Panc1 (cell line): ENCODE results near the gene CLEC14A. TPM values are rescaled to one million over a fixed set of nuclear protein-coding genes. Genes with fewer than 3 reads are reported as not detected.

Experiments used
- ATAC-seq: fragments of 200-7000 bp; cut with Tn5 transposase; 2 replicates; pipeline ENCODE4 v1.9.1; 2020; ENCODE audit warnings: mild to moderate bottlenecking, moderate library complexity
- BruUV-seq: library from RNA; stranded (reverse); fragments of 400-500 nt; replicated peaks from 2 replicates; lab custom pipeline; 2021; lab: Mats Ljungman, UMichigan
- CTCF ChIA-PET: fragments of 300-600 bp; sonication (Branson Sonifier 250); formaldehyde crosslinking; loops from one replicate; lab custom pipeline; 2022; ENCODE audit warnings: antibody characterized with exemption; lab: Charles Lee
- POLR2A ChIA-PET: fragments of 300-600 bp; sonication (Branson Sonifier 250); formaldehyde crosslinking; loops from one replicate; lab custom pipeline; 2022; ENCODE audit warnings: antibody characterized with exemption; lab: Charles Lee
- DNase-seq: peaks from one replicate; pipeline ENCODE4 v3.0.0-alpha.2; 2010; ENCODE audit warnings: low read depth, low spot score
- H3K27ac ChIP-seq: 2 replicates; pipeline ENCODE4 v1.5.1; 2011; ENCODE audit warnings: mild to moderate bottlenecking, low read length, inconsistent platforms
- H3K27me3 ChIP-seq: fragments of 200-500 bp; sonication (Bioruptor generic); 2 replicates; pipeline ENCODE4 v1.6.0; 2014; ENCODE audit warnings: low read length, inconsistent platforms; ENCODE audit not compliant: control insufficient read depth, insufficient read depth
- H3K36me3 ChIP-seq: fragments of 200-500 bp; sonication (Bioruptor generic); 2 replicates; pipeline ENCODE4 v1.5.1; 2014; ENCODE audit warnings: inconsistent platforms, mild to moderate bottlenecking, low read length, moderate library complexity; ENCODE audit not compliant: control insufficient read depth, insufficient read depth
- H3K4me1 ChIP-seq: 2 replicates; pipeline ENCODE4 v1.5.1; 2011; ENCODE audit warnings: inconsistent platforms, mild to moderate bottlenecking, low read length, moderate library complexity; ENCODE audit not compliant: control insufficient read depth, insufficient read depth
- H3K4me3 ChIP-seq, 2 experiments: 2 replicates each; pipeline ENCODE4 v1.5.1; 2011 to 2012; ENCODE audit warnings: low read depth in 2 of 2, low read length in 2 of 2, mild to moderate bottlenecking in 2 of 2, inconsistent platforms in 1 of 2, moderate library complexity in 1 of 2
- H3K9me3 ChIP-seq: fragments of 200-500 bp; sonication (Bioruptor generic); 2 replicates; pipeline ENCODE4 v1.5.1; 2014; ENCODE audit warnings: low read depth, mild to moderate bottlenecking, inconsistent platforms, low read length, moderate library complexity; ENCODE audit not compliant: control insufficient read depth, insufficient read depth
- CTCF ChIP-seq: fragments of 450-650 bp; IDR thresholded peaks from 2 replicates; pipeline ENCODE4 v1.5.1; 2017; ENCODE audit warnings: mild to moderate bottlenecking
- POLR2AphosphoS5 ChIP-seq: IDR thresholded peaks from 2 replicates; pipeline ENCODE4 v1.6.1; 2012; ENCODE audit warnings: mild to moderate bottlenecking, low read depth, low read length, moderate library complexity
- REST ChIP-seq, 2 experiments: IDR thresholded peaks; 2 replicates each; pipeline ENCODE4 v1.6.1; 2011 to 2012; ENCODE audit warnings: low read depth in 2 of 2, control low read depth in 1 of 2, low read length in 1 of 2, mild to moderate bottlenecking in 1 of 2, moderate library complexity in 1 of 2; ENCODE audit not compliant: insufficient read depth in 1 of 2
- SIN3A ChIP-seq: IDR thresholded peaks from 2 replicates; pipeline ENCODE4 v1.6.1; 2012; ENCODE audit warnings: low read depth, mild to moderate bottlenecking, low read length, moderate library complexity, borderline replicate concordance; ENCODE audit not compliant: insufficient read depth
- TCF7L2 ChIP-seq: IDR thresholded peaks from 2 replicates; pipeline ENCODE4 v1.6.1; 2011; ENCODE audit warnings: mild to moderate bottlenecking, low read depth, low read length, inconsistent platforms
- in situ Hi-C: cut with HindIII; loops from 2 replicates; pipeline ENCODE4 v1.10.0; 2016; ENCODE audit warnings: low sequenced_read_pairs, low pct_unique_long_range_greater_than_20kb
- intact Hi-C: fragments of 100-400 bp; cut with micrococcal nuclease; formaldehyde crosslinking; loops from one replicate; pipeline ENCODE4 v1.10.0; 2022; ENCODE audit not compliant: unreplicated experiment
- total RNA-seq: library from RNA; stranded (reverse); gene quantifications from one replicate; pipeline ENCODE4 v1.2.1, GENCODE V29; 2021; ENCODE audit not compliant: unreplicated experiment

Gene CLEC14A
- total RNA-seq, 1 experiment from 2014 or later, result 0.10 TPM

GRCh38 chr14:38224338-38224737 lies 31.6 kb downstream of the CLEC14A start:
- in situ Hi-C loops, result no loop called here
- H3K4me1 ChIP-seq, result no peaks in the 10 kb centered on the region
- POLR2A ChIA-PET, result no interaction called here
- no TSS peak for BruUV-seq
- no peaks in the 10 kb centered on the region for H3K27me3 ChIP-seq
- no peaks in the 10 kb centered on the region for H3K36me3 ChIP-seq
- TF ChIP-seq CTCF (no peak), TCF7L2 (no peak), REST (IDR thresholded peaks at IDR 0.05; ENCODE audit: insufficient read depth in 1 of 2, low read depth in 2 of 2, low read length in 1 of 2) (no peak), SIN3A (no peak), POLR2AphosphoS5 (no peak)
- intact Hi-C loops, result no loop called here
- no peak overlapping the region for H3K4me3 ChIP-seq
- no peak overlapping the region for H3K27ac ChIP-seq
- ATAC-seq (no peak), DNase-seq (no peak)
- CTCF ChIA-PET, result no interaction called here
- no peaks in the 10 kb centered on the region for H3K9me3 ChIP-seq

GRCh38 chr14:38221077-38221476 lies 34.8 kb downstream of the CLEC14A start:
- Histone ChIP-seq H3K27ac (no peak overlapping the region), H3K36me3 (no peaks in the 10 kb centered on the region), H3K4me1 (no peaks in the 10 kb centered on the region), H3K27me3 (no peaks in the 10 kb centered on the region), H3K9me3 (no peaks in the 10 kb centered on the region), H3K4me3 (no peak overlapping the region)
- CTCF ChIA-PET, result no interaction called here
- DNase-seq (no peak), ATAC-seq (no peak)
- intact Hi-C loops, result no loop called here
- in situ Hi-C loops, result no loop called here
- BruUV-seq, result no TSS peak
- TF ChIP-seq REST (IDR thresholded peaks at IDR 0.05; ENCODE audit: insufficient read depth in 1 of 2, low read depth in 2 of 2, low read length in 1 of 2) (no peak), CTCF (no peak), POLR2AphosphoS5 (no peak), TCF7L2 (no peak), SIN3A (no peak)
- POLR2A ChIA-PET, result no interaction called here
